ENCODE measurements around the gene RFTN2. TPM values are rescaled to one million over a fixed set of nuclear protein-coding genes. Genes with fewer than 3 reads are reported as not detected.
"Not testable (repeated sequence)": the region's sequence is repeated elsewhere in the genome, so short reads cannot be mapped to it uniquely, and the experiment has no call there.

The RFTN2 gene
- total RNA-seq, 2 experiments from 2014 or later, result not detected

DNA sequence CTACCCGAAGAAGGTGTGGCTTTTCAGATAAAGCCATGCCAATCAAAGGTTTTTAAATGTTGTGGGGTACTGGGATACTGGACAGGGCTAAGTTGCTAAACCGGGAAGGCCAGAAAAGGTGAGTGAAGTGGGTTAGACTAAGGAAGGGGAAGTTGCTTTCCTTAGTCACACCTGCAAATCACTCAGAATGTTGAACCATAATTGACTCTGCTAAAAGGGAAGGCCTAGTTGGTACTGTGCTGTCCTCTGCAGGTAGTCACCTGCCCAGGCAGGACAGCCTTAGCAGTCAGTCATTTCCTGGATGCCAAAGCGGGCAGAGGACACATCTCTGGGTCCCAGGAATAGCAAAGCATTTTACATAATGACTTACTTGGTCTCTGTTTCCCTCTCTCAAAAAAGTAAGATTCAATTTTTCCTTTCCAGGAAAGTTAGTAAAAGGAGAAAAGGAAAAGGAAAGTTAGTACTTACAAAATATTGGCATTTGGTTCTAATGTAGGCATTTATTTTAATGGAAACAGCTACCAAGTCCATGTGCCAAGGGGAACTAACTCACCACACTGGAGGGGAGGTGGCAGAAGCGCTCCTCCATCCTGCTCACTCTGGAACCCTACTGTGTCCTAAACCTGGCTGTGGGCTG lies 60.3 kb downstream of the RFTN2 start:
- POLR2A ChIA-PET, result no interaction called here
- CTCF ChIA-PET, result no interaction called here

DNA sequence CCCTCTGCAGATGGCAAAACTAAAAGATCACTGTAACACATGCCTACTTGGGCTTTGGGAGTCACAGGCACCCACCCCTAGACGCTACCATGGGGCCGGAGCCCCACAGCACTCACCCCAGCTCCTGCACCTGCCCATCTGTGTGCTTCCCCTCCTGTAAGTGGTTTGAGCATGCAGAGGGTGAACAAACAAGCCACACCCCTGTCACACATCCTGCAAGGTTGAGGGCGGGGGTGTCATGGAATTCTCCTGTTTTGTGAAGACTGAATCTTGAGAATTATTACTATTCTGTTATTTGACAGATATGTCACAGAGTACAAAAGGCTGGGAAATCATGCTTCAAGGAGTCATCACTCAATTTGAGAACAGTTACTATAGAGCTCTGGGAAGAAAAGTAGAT lies 60.9 kb downstream of the RFTN2 start:
- POLR2A ChIA-PET, result no interaction called here
- CTCF ChIA-PET, result no interaction called here

DNA sequence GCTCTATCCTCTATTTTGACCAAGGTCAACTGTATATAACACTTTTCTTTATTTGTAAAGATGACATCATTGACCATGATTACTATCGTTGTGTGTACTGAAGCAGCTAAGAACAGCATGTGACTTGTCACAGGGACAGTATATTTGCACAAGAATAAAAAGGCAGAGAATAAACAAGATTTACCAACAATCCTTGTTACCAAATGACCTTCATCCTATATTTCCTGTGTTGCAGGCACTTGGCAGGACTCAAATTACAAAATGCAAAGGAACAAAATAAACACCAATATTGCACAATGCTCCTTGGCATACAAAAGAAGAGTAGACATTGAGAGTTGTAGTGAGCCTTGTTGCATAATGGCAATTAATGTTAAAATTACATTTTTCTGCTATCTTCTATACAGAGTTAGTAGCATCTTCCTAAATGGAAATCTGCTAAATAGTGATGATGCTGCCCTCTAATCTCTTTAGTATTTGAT lies 61.8 kb downstream of the RFTN2 start:
- POLR2A ChIA-PET, result no interaction called here
- CTCF ChIA-PET, result no interaction called here

DNA sequence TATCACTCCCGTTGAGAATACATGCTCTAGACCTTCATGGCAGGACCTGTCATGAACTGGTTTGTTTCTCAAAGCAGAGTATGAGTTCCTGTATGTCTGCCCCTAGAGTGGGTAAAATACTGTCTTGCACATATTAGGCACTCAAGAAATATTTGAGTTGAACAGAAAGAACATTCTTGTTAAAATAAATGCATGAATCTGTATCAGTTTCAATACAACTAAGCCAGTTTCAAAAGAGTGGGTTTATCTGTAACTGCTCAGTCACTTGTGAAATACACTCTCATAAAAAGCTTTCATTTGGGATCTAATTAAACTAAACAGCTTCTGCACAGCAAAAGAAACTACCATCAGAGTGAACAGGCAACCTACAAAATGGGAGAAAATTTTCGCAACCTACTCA lies 69.2 kb downstream of the RFTN2 start:
- CTCF ChIA-PET, result no interaction called here
- POLR2A ChIA-PET, result interaction anchor here (0.6 kb wide), 1 partner anchor 101 kb away, joined by 3 read pairs; no protein-coding TSS in a partner anchor

DNA sequence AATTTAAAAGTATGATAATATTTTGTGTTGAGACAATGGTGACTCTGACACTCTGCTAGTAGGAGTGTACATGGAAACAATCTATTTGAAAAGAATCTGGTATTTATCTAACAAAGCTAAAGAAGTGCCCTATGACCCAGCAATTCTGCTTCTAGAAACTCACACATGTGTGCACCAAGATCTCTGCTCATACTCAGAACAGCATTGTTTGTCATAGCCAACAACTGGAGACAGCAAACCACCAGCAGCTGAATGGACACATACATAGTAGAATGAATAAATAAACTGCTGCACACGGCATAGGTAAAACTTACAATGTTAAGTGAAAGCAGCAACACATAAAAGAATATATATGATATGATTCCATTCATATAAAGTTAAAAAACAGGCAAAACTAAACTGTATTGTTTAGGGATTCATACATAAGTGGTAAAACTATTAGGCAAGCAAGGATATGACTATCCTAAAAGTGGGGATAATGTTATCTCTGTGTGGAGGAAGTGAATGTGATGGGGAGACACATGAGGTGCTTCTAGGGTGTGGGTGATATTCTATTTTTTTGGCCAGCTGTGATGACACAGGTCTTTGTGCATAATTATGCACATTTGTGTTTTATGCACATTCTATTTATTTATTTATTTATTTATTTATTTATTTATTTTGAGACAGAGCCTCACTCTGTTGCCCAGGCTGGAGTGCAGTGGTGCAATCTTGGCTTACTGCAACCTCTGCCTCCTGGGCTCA lies 71.1 kb downstream of the RFTN2 start:
- POLR2A ChIA-PET, result no interaction called here

DNA sequence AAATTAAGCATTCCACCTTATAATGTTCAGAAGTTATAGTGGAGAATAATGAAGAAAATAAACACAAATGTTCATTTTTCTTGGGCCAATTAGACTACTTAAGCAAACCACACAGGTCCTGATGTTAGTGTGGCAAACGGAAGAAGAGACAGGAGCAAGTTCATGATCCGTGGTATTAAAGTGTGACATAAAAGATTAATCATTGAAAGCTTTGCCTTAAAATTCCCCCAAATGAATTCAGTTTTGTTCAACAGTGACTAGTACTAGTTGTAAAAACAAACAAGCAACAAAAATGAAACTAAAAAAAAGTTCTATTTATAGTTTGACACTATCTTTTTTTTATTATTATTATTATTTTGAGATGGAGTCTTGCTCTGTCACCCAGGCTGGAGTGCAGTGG lies 73.7 kb downstream of the RFTN2 start:
- POLR2A ChIA-PET, result no interaction called here

More for the DNA sequence above, 71.1 kb downstream of the RFTN2 start:
- CTCF ChIA-PET, result no interaction called here

DNA sequence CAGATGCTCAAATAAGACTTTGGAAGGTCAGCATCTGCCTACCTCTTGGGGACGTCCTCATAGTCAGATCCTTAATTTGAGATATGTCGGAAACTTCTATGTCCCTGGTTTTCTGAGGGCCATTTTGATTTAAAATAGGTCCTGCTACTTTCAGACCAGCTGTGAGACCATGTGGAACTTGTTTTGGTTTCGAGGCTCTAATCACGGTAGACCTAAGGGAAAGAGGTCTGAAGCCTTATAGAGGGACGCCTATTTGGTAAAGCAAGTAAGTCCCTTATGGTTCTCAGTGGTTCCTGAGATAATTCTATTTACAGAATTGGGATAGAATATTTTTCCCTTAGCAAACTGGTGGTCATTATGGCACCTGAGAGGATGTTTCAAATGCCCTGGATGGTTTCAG lies 75.1 kb downstream of the RFTN2 start:
- POLR2A ChIA-PET, result no interaction called here
- CTCF ChIA-PET, result interaction anchor here (1.4 kb wide), 1 partner anchor 99 kb away, joined by 3 read pairs; no protein-coding TSS in a partner anchor

More for the DNA sequence above, 73.7 kb downstream of the RFTN2 start:
- CTCF ChIA-PET, result no interaction called here

DNA sequence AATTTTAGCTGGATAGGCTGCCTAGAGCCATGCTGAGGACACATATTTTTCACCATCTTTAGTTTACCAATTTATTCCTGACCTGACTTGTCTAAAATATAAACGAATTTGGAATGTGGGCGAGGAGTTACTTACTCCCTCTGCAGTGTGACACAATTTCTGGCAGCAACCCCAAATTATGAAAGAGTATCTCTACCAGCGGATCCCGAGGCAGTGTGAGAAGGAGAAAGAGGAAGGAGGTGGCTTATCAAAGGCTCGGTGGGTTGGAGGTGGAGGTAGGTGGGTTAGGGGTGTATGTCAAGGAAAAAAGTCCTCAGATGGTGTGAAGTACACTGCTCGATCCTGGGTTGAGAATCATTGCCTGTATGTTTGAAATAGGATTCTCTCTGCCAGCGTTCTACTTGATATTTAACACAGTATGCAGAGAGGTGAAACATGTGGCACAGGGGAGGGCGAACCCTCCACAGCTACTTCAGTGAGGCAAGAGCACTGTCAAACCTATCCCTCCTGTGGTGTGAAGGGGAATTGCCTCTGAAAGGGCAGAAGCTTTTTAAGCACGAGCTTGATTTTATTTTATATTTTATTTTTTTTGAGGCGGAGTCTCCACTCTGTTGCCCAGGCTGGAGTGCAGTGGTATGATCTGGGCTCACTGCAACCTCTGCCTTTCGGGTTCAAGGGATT lies 76.0 kb downstream of the RFTN2 start:
- POLR2A ChIA-PET, result no interaction called here
- CTCF ChIA-PET, result interaction anchor here (0.6 to 1.4 kb wide), 2 partner anchors 66 to 98 kb away, joined by 3 to 7 read pairs; no protein-coding TSS in a partner anchor

DNA sequence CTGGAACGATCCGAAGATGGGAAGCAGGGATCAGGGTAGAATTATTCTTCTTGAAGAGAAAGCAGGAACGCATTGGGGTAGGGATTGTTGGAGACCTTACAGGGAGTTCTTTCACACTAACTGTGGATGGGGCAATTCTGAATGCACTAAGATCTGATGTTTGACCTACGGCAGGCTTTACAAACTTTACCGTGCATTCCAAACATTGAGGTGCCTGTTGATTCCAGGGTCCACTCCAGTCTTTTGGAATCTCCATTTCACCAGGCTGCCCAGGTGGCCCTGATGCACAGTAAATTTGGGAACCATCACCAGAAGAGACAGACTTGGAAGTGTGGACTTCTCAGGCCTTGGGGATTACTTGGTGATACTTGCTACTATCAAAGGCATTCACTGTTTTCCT lies 76.9 kb downstream of the RFTN2 start:
- POLR2A ChIA-PET, result no interaction called here
- CTCF ChIA-PET, result no interaction called here

DNA sequence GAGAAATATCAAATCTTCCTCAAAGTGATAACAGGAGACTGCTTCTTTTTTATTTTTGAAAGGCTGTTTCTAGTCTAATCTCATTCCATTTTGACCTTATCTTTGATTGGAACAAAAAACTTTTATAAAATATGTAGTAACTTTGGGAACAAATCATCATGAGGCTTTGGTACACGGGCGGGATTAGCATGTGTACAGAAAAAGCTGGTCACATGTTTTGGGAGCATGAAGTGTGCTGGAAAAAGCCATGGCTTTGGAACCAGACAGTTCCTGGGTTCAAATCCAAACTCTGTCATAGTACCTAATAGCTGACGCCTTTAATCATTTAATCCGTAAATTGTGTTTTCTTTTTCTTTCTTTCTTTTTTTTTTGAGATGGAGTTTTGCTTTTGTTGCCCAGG lies 78.2 kb downstream of the RFTN2 start:
- CTCF ChIA-PET, result no interaction called here
- POLR2A ChIA-PET, result no interaction called here

DNA sequence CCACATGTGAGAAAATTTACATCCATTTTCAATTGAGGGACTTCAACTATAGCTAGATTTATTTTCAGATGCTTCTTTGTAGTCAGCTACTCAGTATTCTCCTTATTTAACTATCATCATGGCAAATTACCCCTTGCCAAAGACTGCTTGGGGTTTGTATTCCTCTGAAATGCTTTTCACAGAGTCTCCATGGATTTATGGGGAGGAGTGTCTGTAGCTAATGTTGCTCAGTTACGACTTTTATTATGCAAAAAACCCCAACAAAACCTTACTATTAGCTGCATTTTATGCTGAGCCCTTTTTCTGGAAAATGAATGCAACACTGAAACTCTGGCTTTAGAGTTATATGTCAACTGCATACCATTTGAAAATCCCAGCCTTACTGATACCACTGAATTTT lies 78.6 kb downstream of the RFTN2 start:
- CTCF ChIA-PET, result no interaction called here

DNA sequence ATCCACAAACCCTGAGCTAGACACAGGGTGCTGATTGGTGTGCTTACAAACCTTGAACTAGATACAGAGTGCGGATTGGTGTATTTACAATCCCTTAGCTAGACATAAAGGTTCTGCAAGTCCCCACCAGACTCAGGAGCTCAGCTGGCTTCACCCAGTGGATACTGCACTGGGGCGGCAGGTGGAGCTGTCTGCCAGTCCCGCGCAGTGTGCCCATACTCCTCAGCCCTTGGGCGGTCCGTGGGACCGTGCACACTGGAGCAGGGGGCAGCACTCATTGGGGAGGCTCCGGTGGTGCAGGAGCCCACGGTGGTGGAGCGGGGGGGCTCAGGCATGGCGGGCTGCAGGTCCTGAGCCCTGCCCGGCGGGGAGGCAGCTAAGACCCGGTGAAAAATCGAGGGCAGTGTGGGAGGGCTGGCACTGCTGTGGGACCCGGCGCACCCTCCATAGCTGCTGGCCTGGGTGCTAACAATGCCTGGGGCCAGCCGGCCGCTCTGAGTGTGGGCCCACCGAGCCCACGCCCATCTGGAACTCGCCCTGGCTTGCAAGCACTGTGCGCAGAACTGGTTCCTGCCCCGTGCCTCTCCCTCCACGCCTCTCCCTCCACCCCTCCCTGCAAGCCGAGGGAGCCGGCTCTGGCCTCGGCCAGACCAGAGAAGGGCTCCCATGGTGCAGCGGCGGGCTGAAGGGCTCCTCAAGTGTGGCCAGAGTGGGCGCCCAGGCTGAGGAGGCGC lies 83.9 kb downstream of the RFTN2 start:
- POLR2A ChIA-PET, result no interaction called here
- CTCF ChIA-PET, result no interaction called here

More for the DNA sequence above, 78.6 kb downstream of the RFTN2 start:
- POLR2A ChIA-PET, result no interaction called here

DNA sequence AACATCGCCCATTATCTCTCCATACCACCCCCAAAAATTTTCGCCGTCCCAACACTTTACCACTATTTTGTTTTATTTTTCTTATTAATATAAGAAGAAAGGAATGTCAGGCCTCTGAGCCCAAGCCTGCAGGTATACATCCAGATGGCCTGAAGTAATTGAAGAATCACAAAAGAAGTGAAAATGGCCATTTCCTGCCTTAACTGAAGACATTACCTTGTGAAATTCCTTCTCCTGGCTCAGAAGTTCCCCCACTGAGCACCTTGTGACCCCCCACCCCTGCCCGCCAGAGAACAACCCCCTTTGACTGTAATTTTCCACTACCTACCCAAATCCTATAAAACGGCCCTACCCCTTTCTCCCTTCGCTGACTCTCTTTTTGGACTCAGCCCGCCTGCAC lies 88.1 kb downstream of the RFTN2 start:
- POLR2A ChIA-PET, result not testable (repeated sequence)
- CTCF ChIA-PET, result interaction anchor here (0.6 kb wide), 1 partner anchor 69 kb away, joined by 3 read pairs; no protein-coding TSS in a partner anchor

DNA sequence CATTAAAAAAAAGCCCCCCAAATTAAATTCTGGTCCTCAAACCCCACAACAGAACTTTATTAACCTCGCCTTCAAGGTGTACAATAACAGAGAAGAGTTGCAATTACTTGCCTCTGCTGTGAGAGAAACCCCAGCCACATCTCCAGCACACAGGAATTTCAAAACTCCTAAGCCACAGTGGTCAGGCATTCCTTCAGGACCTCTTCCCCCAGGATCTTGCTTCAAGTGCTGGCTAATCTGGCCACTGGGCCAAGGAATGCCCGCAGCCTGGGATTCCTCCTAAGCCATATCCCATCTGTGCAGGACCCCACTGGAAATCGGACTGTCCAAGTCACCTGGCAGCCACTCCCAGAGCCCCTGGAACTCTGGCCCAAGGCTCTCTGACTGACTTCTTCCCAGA lies 95.2 kb downstream of the RFTN2 start:
- POLR2A ChIA-PET, CTCF ChIA-PET: not testable (repeated sequence)

DNA sequence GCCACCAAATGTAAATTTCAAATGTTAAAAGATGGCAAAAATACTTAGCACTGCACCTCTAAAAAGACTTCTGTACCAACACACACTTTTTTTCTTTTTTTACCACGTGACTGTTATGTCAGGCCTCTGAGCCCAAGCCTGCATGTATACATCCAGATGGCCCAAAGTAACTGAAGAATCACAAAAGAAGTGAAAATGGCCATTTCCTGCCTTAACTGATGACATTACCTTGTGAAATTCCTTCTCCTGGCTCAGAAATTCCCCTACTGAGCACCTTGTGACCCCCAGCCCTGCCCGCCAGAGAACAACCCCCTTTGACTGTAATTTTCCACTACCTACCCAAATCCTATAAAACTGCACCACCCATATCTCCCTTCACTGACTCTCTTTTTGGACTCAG lies 97.1 kb downstream of the RFTN2 start:
- CTCF ChIA-PET, POLR2A ChIA-PET: not testable (repeated sequence)

DNA sequence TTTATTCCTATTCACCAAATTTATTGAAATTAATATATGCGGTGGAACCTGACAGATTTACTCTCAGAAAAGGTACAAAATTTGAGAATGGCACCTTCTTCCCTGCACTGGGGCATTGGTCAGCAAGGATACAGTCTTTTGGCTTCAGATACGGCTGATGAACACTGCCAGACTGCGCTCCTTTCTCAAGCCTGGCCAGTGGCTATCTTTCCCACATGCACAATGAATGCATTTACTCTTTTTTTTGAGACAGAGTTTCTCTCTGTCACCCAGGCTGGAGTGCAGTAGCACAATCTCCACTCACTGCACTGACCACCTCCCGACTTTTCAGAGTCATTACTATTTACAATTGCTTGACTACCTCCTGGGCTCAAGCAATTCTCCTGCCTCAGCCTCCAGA lies 97.9 kb downstream of the RFTN2 start:
- POLR2A ChIA-PET, result no interaction called here
- CTCF ChIA-PET, result no interaction called here

DNA sequence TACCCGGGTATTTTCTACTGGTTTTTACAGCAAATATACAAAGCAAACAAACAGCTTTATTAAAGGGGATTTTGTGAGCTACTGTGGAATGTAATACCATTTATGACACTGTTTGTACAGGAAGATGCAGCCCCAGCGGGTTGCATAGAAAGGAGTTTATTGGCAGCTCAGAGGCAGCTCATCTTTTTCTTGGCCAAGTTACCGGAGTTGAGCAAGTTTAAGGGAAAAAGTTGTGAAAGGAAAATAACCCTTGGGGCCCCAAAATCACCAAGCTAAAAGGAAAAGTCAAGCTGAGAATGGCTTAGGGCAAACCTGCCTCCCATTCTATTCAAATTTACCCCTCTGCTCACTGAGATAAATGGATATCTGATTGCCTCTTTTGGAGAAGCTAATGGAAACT lies 98.8 kb downstream of the RFTN2 start:
- ChIA-PET POLR2A (no interaction called here), CTCF (no interaction called here)

DNA sequence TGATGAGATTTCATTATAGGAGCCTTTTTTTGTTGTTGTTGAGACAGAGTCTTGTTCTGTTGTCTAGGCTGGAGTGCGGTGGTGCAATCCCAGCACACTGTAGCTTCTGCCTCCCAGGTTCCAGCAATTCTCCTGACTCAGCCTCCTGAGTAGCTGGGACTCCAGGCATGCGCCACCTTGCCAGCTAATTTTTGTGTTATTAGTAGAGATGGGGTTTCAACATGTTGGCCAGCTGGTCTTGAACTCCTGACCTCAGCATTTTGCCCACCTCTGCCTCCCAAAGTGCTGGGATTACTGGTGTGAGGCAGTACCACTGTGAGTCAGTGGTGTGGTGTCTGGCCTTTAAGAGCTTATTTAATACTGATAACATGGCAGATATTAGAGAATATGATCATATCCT lies 99.4 kb downstream of the RFTN2 start:
- POLR2A ChIA-PET, result no interaction called here

DNA sequence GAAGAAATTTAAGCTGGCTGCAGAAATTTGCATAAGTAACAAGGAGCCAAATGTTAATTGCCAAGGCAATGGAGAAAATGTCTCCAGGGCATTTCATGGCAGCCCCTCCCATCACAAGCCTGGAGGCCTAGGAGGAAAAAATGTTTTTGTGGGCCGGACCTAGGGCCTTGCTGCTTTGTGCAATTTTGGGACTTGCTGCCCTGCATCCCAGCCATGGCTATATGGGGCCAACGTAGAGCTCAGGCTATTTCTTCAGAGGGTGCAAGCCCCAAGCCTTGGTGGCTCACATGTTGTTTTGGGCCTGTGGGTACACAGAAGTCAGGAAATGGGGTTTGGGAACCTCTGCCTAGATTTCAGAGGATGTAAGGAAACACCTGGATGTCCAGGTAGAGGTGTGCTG lies 101.8 kb downstream of the RFTN2 start:
- CTCF ChIA-PET, result no interaction called here
- POLR2A ChIA-PET, result no interaction called here

More for the DNA sequence above, 99.4 kb downstream of the RFTN2 start:
- CTCF ChIA-PET, result no interaction called here

DNA sequence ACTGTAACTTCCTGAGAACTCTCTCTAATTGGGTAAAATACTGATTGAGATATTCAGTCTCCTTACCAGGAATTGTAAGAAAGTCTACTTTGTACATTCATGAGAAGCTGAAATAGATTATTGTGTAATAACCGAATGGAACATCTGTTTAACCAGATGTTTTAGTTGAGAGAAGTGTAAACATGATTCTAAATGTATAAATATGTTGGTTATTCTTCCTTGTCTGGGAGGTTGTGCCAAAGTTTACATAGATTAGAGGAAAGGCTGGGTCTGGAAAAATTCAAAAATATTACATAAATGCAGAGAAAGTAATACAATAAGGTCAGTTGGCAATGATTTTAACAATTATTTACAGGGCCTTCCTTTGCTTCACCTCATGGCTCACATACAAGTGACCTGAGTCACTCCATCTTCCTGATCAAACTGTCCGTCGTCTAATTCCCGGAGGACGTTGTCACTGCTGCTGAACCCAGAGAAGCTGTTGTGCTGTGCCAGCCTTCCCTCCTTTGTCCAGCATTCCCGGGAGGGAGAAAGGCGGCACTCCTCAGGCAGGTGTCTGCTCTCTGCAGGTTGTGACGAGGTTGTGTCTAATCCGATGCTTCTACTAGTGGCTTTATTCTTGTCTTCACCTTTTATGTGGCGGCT lies 103.6 kb downstream of the RFTN2 start:
- ChIA-PET POLR2A (no interaction called here), CTCF (no interaction called here)
